HL-60 (cell line): ENCODE data around the gene TOMM22.

Experiments used
- DNase-seq, 2 experiments: peaks; one replicate each; pipeline ENCODE4 v3.0.0-alpha.2; 2010 to 2020; ENCODE audit warnings: low read depth in 1 of 2, low spot score in 1 of 2
- H3K27ac ChIP-seq: fragments of 250-450 bp; sonication (Bioruptor Pico); replicated peaks from 2 replicates; pipeline ENCODE4 v1.5.1; 2020; ENCODE audit warnings: mild to moderate bottlenecking, moderate library complexity
- H3K27me3 ChIP-seq: fragments of 250-450 bp; sonication (Bioruptor Pico); 2 replicates; pipeline ENCODE4 v1.5.1; 2021; ENCODE audit warnings: mild to moderate bottlenecking, moderate library complexity; ENCODE audit not compliant: insufficient read depth, poor library complexity, severe bottlenecking
- H3K4me3 ChIP-seq: replicated peaks from 2 replicates; pipeline ENCODE4 v1.5.1; 2011; ENCODE audit warnings: mild to moderate bottlenecking, control low read depth, low read length; ENCODE audit not compliant: insufficient read depth
- CTCF ChIP-seq: IDR thresholded peaks from one replicate; pipeline ENCODE4 v1.5.1; 2011; ENCODE audit warnings: low read length, control low read depth, inconsistent platforms; ENCODE audit not compliant: insufficient read depth
- GABPA ChIP-seq: IDR thresholded peaks from 2 replicates; pipeline ENCODE4 v1.6.1; 2012; ENCODE audit warnings: low read depth
- POLR2AphosphoS5 ChIP-seq: IDR thresholded peaks from 2 replicates; pipeline ENCODE4 v1.6.1; 2012; ENCODE audit warnings: low read depth
- REST ChIP-seq: IDR thresholded peaks from 2 replicates; pipeline ENCODE4 v1.6.1; 2012; ENCODE audit warnings: low read depth; ENCODE audit not compliant: insufficient replicate concordance
- SPI1 ChIP-seq: IDR thresholded peaks from 2 replicates; pipeline ENCODE4 v1.6.1; 2012; ENCODE audit warnings: low read depth, mild to moderate bottlenecking, borderline replicate concordance

Gene TOMM22

GRCh38 chr22:38655519-38656255 is 26.1 kb upstream of the TOMM22 start:
- DNase-seq = peak in 1 of 2 experiments; percentile 3
- H3K27me3 ChIP-seq = no peaks in the 10 kb centered on the region
- peak overlapping the region; percentile 99 for H3K27ac ChIP-seq
- TF ChIP-seq CTCF = no peak
- no peak for TF ChIP-seq REST
- no peak for TF ChIP-seq POLR2AphosphoS5
- TF ChIP-seq SPI1 = no peak
- H3K4me3 ChIP-seq = peak overlapping the region; percentile 98

GRCh38 chr22:38656256-38657044 is 25.3 kb upstream of the TOMM22 start, which contains the start of the genes CBY1 and FAM227A:
Gene CBY1, plus strand, starts transcription at chr22:38656638. Its CDS starts 11,417 bp downstream, at chr22:38668055.
Gene FAM227A, minus strand, starts transcription at chr22:38656392. Its CDS starts 6,224 bp downstream, at chr22:38650168.
- TF ChIP-seq POLR2AphosphoS5 (no peak), SPI1 (no peak), GABPA (no peak), CTCF (no peak), REST (no peak)

GRCh38 chr22:38657045-38657909 is 24.5 kb upstream of the TOMM22 start:
- DNase-seq = peak in 1 of 2 experiments; percentile 36
- TF ChIP-seq SPI1 (peak; percentile 12; the same call in 1 of the 2 replicates), REST (no peak)
- H3K4me3 ChIP-seq = peak overlapping the region; percentile 98
- H3K27me3 ChIP-seq = no peaks in the 10 kb centered on the region
- H3K27ac ChIP-seq = peak overlapping the region; percentile 99

More at GRCh38 chr22:38656256-38657044, 25.3 kb upstream of the TOMM22 start, which contains the start of the genes CBY1 and FAM227A:
- DNase-seq = peak; percentile 54 to 91
- H3K27me3 ChIP-seq = no peaks in the 10 kb centered on the region
- peak within 1 kb of the TSS; percentile 99 for H3K27ac ChIP-seq
- peak within 1 kb of the TSS; percentile 98 for H3K4me3 ChIP-seq
